HCT116 (cell line): Measurements from ENCODE around the gene TMEM60. TPM values are rescaled to one million over a fixed set of nuclear protein-coding genes. Genes with fewer than 3 reads are reported as not detected.

Source experiments
- ATAC-seq: fragments of 200-7000 bp; cut with Tn5 transposase; 2 replicates; pipeline ENCODE4 v1.9.1; 2020; ENCODE audit warnings: mild to moderate bottlenecking, moderate library complexity
- BruUV-seq: library from RNA; stranded (reverse); fragments of 400-500 nt; replicated peaks from 2 replicates; lab custom pipeline; 2021; lab: Mats Ljungman, UMichigan
- CTCF ChIA-PET: fragments of 300-600 bp; sonication (Branson Sonifier 250); formaldehyde crosslinking; loops from one replicate; lab custom pipeline; 2021; ENCODE audit warnings: antibody characterized with exemption; lab: Charles Lee
- POLR2A ChIA-PET: fragments of 300-600, 350-600 bp; sonication (Branson Sonifier 250); formaldehyde crosslinking; loops from one replicate; lab custom pipeline; 2021; ENCODE audit warnings: antibody characterized with exemption; lab: Charles Lee
- RAD21 ChIA-PET, 2 experiments: fragments of 300-600 bp; sonication (Branson Sonifier 250); formaldehyde crosslinking; loops; one replicate each; lab custom pipeline; 2023; ENCODE audit warnings: low total read pairs in 2 of 2; ENCODE audit not compliant: uncharacterized antibody in 2 of 2, unreplicated experiment in 2 of 2, low non-redundant PET in 1 of 2; lab: Charles Lee
- DNase-seq: peaks from one replicate; pipeline ENCODE4 v3.0.0-alpha.2; 2010; ENCODE audit warnings: low read depth, low spot score
- H2AFZ ChIP-seq: fragments of 200-600 bp; shearing (Covaris generic), sonication (generic); 2 replicates; pipeline ENCODE4 v1.6.1; 2017; ENCODE audit warnings: low read depth, mixed run types, mixed read lengths, antibody characterized with exemption, low read length; ENCODE audit not compliant: poor library complexity, severe bottlenecking
- H3K27ac ChIP-seq: 2 replicates; pipeline ENCODE4 v1.5.1; 2012; ENCODE audit warnings: low read depth, low read length
- H3K27me3 ChIP-seq: fragments of 200-600 bp; sonication (generic); 2 replicates; pipeline ENCODE4 v1.6.1; 2016; ENCODE audit warnings: mixed run types, low read length, mixed read lengths; ENCODE audit not compliant: insufficient read depth
- H3K36me3 ChIP-seq, 2 experiments: fragments of 200-500 bp in 1 of 2; fragments of 200-600 bp in 1 of 2; sonication (Bioruptor generic) in 1 of 2; sonication (generic) in 1 of 2; 2 replicates each; pipeline versions ENCODE4 v1.5.1 to v1.6.1; 2014 to 2016; ENCODE audit warnings: low read length in 2 of 2, inconsistent platforms in 1 of 2, mixed read lengths in 1 of 2, mixed run types in 1 of 2; ENCODE audit not compliant: insufficient read depth in 2 of 2, control insufficient read depth in 1 of 2
- H3K4me1 ChIP-seq, 2 experiments: fragments of 200-600 bp in 1 of 2; sonication (generic) in 1 of 2; 2 replicates each; pipeline versions ENCODE4 v1.5.1 to v1.6.1; 2012 to 2017; ENCODE audit warnings: low read length in 2 of 2, inconsistent platforms in 1 of 2, mild to moderate bottlenecking in 1 of 2, mixed read lengths in 1 of 2, mixed run types in 1 of 2, moderate library complexity in 1 of 2; ENCODE audit not compliant: insufficient read depth in 2 of 2, control insufficient read depth in 1 of 2
- H3K4me2 ChIP-seq: fragments of 200-600 bp; sonication (generic); 2 replicates; pipeline ENCODE4 v1.6.1; 2017; ENCODE audit warnings: mixed run types, low read length, mixed read lengths
- H3K4me3 ChIP-seq, 2 experiments: fragments of 200-600 bp in 1 of 2; sonication (generic) in 1 of 2; replicated peaks in 1 of 2; 2 replicates each; pipeline ENCODE4 v1.5.1; 2011 to 2016; ENCODE audit warnings: low read length in 2 of 2, control low read depth in 1 of 2, low read depth in 1 of 2, mild to moderate bottlenecking in 1 of 2, mixed read lengths in 1 of 2, mixed run types in 1 of 2
- H3K79me2 ChIP-seq: fragments of 200-600 bp; sonication (generic); 2 replicates; pipeline ENCODE4 v1.6.1; 2017; ENCODE audit warnings: mild to moderate bottlenecking, mixed run types, low read length, moderate library complexity, mixed read lengths; ENCODE audit not compliant: insufficient read depth
- H3K9ac ChIP-seq: fragments of 200-600 bp; sonication (generic); 2 replicates; pipeline ENCODE4 v1.6.1; 2016; ENCODE audit warnings: low read length, mixed read lengths
- H3K9me2 ChIP-seq: fragments of 200-600 bp; sonication (generic), shearing (Covaris generic); 2 replicates; pipeline ENCODE4 v1.6.1; 2017; ENCODE audit warnings: mixed run types, mild to moderate bottlenecking, moderate library complexity; ENCODE audit not compliant: insufficient read depth
- H3K9me3 ChIP-seq, 2 experiments: fragments of 200-500 bp in 1 of 2; fragments of 200-600 bp in 1 of 2; sonication (Bioruptor generic) in 1 of 2; sonication (generic) in 1 of 2; 2 replicates each; pipeline ENCODE4 v1.6.1; 2014 to 2017; ENCODE audit warnings: low read length in 2 of 2, mixed read lengths in 2 of 2, inconsistent platforms in 1 of 2, low read depth in 1 of 2, mild to moderate bottlenecking in 1 of 2, mixed run types in 1 of 2, moderate library complexity in 1 of 2; ENCODE audit not compliant: control insufficient read depth in 1 of 2, insufficient read depth in 1 of 2
- H4K20me1 ChIP-seq: fragments of 200-600 bp; sonication (generic), shearing (Covaris generic); 2 replicates; pipeline ENCODE4 v1.6.1; 2017; ENCODE audit warnings: mixed run types, mild to moderate bottlenecking, moderate library complexity; ENCODE audit not compliant: insufficient read depth
- CBX3 ChIP-seq: IDR thresholded peaks from 2 replicates; pipeline ENCODE4 v1.6.1; 2012; ENCODE audit warnings: low read depth
- CEBPB ChIP-seq: IDR thresholded peaks from 2 replicates; pipeline ENCODE4 v1.6.1; 2012; ENCODE audit warnings: low read depth
- EGR1 ChIP-seq: IDR thresholded peaks from 2 replicates; pipeline ENCODE4 v1.6.1; 2012; ENCODE audit warnings: low read depth
- ELF1 ChIP-seq: IDR thresholded peaks from 2 replicates; pipeline ENCODE4 v1.6.1; 2012; ENCODE audit warnings: low read depth, borderline replicate concordance
- JUND ChIP-seq: IDR thresholded peaks from 2 replicates; pipeline ENCODE4 v1.6.1; 2012
- POLR2AphosphoS5 ChIP-seq: IDR thresholded peaks from 2 replicates; pipeline ENCODE4 v1.6.1; 2011; ENCODE audit warnings: mild to moderate bottlenecking, low read depth, low read length, moderate library complexity
- RAD21 ChIP-seq: IDR thresholded peaks from 2 replicates; pipeline ENCODE4 v1.6.1; 2012; ENCODE audit warnings: low read depth, mild to moderate bottlenecking
- SP1 ChIP-seq: IDR thresholded peaks from 2 replicates; pipeline ENCODE4 v1.6.1; 2012; ENCODE audit warnings: low read depth
- SRF ChIP-seq: IDR thresholded peaks from 2 replicates; pipeline ENCODE4 v1.6.1; 2012; ENCODE audit warnings: low read depth
- TCF7L2 ChIP-seq: IDR thresholded peaks from 2 replicates; pipeline ENCODE4 v1.7.0; 2011; ENCODE audit warnings: borderline replicate concordance, inconsistent platforms; ENCODE audit not compliant: insufficient read depth, insufficient read length; ENCODE audit errors: extremely low read depth
- YY1 ChIP-seq: IDR thresholded peaks from 2 replicates; pipeline ENCODE4 v1.6.1; 2011; ENCODE audit warnings: low read length, low read depth, moderate library complexity, mild to moderate bottlenecking; ENCODE audit not compliant: insufficient replicate concordance; ENCODE audit errors: extremely low read depth
- ZFX ChIP-seq: fragments of 450-650 bp; IDR thresholded peaks from 2 replicates; pipeline ENCODE4 v1.6.1; 2017
- ZNF274 ChIP-seq: fragments of 200-500 bp; sonication (Bioruptor generic); IDR thresholded peaks from 2 replicates; pipeline ENCODE4 v1.6.1; 2014; ENCODE audit warnings: mild to moderate bottlenecking, low read depth, low read length, inconsistent platforms
- intact Hi-C: fragments of 100-400 bp; cut with micrococcal nuclease; formaldehyde crosslinking; loops from 2 replicates; pipeline ENCODE4 v1.10.0; 2022
- total RNA-seq: library from RNA; stranded (reverse); gene quantifications from one replicate; pipeline ENCODE4 v1.2.1, GENCODE V29; 2021; ENCODE audit not compliant: unreplicated experiment
- TF ChIP-seq, protein P1 (sequence below): IDR thresholded peaks from 2 replicates; pipeline ENCODE4 v1.6.1; 2012
- TF ChIP-seq, protein P2 (sequence below): IDR thresholded peaks from 2 replicates; pipeline ENCODE4 v1.6.1; 2012
- TF ChIP-seq, protein P3 (sequence below), 3 experiments: fragments of 200-600 bp in 1 of 3; sonication (generic) in 1 of 3; IDR thresholded peaks in 2 of 3; conservative IDR thresholded peaks in 1 of 3; 2 replicates each; pipeline ENCODE4 v1.5.1; 2012 to 2017; ENCODE audit warnings: low read depth in 2 of 3, low read length in 2 of 3, antibody characterized with exemption in 1 of 3, borderline replicate concordance in 1 of 3, control low read depth in 1 of 3, mild to moderate bottlenecking in 1 of 3, mixed read lengths in 1 of 3, mixed run types in 1 of 3, moderate library complexity in 1 of 3; ENCODE audit not compliant: insufficient read depth in 1 of 3
- TF ChIP-seq, protein P4 (sequence below): IDR thresholded peaks from 2 replicates; pipeline ENCODE4 v1.6.1; 2011; ENCODE audit warnings: mild to moderate bottlenecking, low read length, moderate library complexity; ENCODE audit not compliant: insufficient replicate concordance; ENCODE audit errors: extremely low read depth

The TMEM60 gene
- total RNA-seq, 1 experiment from 2014 or later = 10.3 TPM

- no peak overlapping the region for H3K4me3 ChIP-seq
- no peak for ATAC-seq
- no peak overlapping the region for H2AFZ ChIP-seq
- ChIA-PET CTCF (interaction anchor here (1.6 kb wide), 1 partner anchor 94 kb away, joined by 3 read pairs; no protein-coding TSS in a partner anchor), RAD21 (no interaction called here), POLR2A (no interaction called here)
- H3K36me3 ChIP-seq = no peaks in the 10 kb centered on the region
- DNase-seq = no peak
- H3K27ac ChIP-seq = no peak overlapping the region
- no TSS peak for BruUV-seq
- H3K4me1 ChIP-seq = no peaks in the 10 kb centered on the region
- H3K9ac ChIP-seq = no peak overlapping the region
- no peaks in the 10 kb centered on the region for H3K27me3 ChIP-seq
- H3K9me3 ChIP-seq = no peaks in the 10 kb centered on the region
- TF ChIP-seq ZNF274 (no peak), POLR2AphosphoS5 (no peak), JUND (no peak), SP1 (no peak), ELF1 (no peak), YY1 (no peak), SRF (no peak), ZFX (no peak), CEBPB (no peak), EGR1 (no peak), CBX3 (no peak), RAD21 (no peak), TCF7L2 (no peak)
- TF ChIP-seq, protein P1, sequence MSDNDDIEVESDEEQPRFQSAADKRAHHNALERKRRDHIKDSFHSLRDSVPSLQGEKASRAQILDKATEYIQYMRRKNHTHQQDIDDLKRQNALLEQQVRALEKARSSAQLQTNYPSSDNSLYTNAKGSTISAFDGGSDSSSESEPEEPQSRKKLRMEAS = no peak
- TF ChIP-seq, protein P2, sequence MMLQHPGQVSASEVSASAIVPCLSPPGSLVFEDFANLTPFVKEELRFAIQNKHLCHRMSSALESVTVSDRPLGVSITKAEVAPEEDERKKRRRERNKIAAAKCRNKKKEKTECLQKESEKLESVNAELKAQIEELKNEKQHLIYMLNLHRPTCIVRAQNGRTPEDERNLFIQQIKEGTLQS = no peak
- TF ChIP-seq, protein P3, sequence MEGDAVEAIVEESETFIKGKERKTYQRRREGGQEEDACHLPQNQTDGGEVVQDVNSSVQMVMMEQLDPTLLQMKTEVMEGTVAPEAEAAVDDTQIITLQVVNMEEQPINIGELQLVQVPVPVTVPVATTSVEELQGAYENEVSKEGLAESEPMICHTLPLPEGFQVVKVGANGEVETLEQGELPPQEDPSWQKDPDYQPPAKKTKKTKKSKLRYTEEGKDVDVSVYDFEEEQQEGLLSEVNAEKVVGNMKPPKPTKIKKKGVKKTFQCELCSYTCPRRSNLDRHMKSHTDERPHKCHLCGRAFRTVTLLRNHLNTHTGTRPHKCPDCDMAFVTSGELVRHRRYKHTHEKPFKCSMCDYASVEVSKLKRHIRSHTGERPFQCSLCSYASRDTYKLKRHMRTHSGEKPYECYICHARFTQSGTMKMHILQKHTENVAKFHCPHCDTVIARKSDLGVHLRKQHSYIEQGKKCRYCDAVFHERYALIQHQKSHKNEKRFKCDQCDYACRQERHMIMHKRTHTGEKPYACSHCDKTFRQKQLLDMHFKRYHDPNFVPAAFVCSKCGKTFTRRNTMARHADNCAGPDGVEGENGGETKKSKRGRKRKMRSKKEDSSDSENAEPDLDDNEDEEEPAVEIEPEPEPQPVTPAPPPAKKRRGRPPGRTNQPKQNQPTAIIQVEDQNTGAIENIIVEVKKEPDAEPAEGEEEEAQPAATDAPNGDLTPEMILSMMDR (IDR thresholded peaks at IDR 0.05 in 2 of 3, conservative IDR thresholded peaks at IDR 0.05 in 1 of 3; ENCODE audit: borderline replicate concordance in 1 of 3, insufficient read depth in 1 of 3, low read depth in 2 of 3, low read length in 2 of 3) = no peak
- TF ChIP-seq, protein P4, sequence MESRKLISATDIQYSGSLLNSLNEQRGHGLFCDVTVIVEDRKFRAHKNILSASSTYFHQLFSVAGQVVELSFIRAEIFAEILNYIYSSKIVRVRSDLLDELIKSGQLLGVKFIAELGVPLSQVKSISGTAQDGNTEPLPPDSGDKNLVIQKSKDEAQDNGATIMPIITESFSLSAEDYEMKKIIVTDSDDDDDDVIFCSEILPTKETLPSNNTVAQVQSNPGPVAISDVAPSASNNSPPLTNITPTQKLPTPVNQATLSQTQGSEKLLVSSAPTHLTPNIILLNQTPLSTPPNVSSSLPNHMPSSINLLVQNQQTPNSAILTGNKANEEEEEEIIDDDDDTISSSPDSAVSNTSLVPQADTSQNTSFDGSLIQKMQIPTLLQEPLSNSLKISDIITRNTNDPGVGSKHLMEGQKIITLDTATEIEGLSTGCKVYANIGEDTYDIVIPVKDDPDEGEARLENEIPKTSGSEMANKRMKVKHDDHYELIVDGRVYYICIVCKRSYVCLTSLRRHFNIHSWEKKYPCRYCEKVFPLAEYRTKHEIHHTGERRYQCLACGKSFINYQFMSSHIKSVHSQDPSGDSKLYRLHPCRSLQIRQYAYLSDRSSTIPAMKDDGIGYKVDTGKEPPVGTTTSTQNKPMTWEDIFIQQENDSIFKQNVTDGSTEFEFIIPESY = no peak
- no peaks in the 10 kb centered on the region for H3K9me2 ChIP-seq
- H3K4me2 ChIP-seq = no peak overlapping the region
- no peaks in the 10 kb centered on the region for H4K20me1 ChIP-seq
- peaks cover 12% of the 10 kb centered on the region; the same call in 1 of the 2 replicates for H3K79me2 ChIP-seq
- intact Hi-C loops = no loop called here
These were observed 52.5 kb downstream of the TMEM60 start for GRCh38 chr7:77745746-77746145.
